HG02763 (cell line): Measurements from ENCODE around the gene ATG4D.

Source experiments
- ATAC-seq: cut with Tn5 transposase; IDR thresholded peaks from one replicate; pipeline ENCODE4 v1.9.1; 2021; ENCODE audit warnings: mild to moderate bottlenecking, moderate library complexity; ENCODE audit not compliant: unreplicated experiment

ATG4D gene

DNA sequence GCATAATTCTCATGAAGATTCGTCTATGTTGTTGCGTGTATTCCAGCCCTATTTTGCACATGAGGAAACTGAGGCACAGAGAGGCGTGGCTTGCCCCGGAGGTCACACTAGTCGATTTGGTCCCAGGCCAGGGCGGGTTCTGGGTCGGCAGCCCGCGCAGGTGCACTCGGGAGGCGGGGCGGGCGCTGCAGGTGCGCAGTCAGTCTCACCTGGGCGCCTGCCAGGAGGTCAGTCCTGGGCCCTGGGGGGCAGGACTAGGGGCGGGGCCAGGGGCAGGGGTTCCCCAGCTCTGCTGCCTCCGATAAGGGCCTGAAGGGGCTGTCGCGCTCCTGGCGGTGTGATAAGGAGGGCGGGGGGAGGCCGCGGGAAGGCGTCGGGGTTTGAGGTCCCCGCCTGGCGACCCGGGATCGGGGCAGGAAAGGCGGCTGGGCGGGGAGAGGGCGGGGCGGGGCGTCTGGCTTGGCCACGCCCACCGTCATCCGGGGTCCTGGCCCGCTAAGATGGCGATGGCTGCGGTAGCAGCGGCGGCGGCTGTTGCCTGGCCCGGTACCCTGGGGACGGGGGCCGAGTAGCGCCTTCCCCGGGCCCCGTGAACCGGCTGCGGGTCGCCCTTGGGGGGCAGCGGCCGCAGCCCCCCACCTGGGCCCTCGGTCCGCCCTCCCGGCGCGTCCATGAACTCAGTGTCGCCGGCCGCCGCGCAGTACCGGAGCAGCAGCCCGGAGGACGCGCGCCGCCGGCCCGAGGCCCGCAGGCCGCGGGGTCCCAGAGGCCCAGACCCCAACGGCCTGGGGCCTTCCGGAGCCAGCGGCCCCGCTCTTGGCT lies at the start of gene ATG4D:
TSS of gene ATG4D (plus strand) at position 485 of the 822 bp plus-strand sequence. CDS start at position 672, 187 bp downstream.
- ATAC-seq: peak; percentile 77

DNA sequence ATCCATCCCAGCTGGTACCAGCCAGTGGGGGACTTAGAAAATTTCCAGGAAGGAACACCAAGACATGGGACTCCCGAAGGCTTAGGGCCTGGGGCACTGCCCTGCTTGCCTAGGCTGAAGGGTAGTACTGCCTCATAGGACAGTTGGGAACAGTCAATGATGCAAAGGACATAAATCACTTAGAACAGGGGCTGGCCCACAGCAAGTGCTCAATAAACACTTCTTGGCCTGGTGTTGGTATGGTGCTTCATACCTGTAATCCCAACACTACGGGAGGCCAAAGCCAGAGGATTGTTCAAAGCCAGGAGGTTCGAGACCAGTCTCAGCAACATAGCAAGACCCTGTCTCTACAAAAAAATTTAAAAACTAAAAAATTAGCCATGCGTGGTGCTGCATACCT lies 46.3 kb upstream of the ATG4D start:
- no peak for ATAC-seq

DNA sequence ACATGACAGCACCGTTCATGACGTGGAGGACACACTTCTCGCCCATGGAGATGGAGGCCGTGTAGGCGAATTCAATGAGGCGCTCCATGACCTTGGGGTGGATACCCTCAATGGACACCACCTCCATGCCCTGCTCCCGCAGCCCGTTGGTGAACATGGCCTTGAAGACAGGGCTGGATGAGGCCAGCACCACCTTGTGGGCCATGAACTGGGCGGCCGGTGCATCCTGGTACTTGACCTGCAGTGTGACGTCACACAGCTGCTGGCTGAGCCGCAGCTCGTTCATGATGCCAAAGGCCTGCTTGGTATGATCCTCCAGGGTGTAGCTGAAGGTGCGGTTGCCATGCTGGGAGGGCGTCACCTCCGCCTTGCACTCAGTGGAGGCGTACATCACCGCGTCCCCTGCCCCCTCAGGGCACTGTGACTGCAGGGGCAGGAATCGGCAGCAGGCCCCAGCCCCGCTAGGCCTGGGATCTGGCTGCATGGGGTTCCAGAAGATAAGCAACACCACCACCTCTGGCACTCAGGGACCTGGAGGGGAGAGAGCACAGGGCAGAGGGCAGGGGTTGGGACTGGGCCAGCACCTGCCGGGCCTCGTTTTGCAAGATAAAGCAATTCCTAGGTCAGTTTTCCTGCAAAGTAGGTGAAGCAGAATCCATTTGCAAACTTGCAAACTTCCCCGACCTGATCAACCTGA lies 44.0 kb upstream of the ATG4D start:
- no peak for ATAC-seq

DNA sequence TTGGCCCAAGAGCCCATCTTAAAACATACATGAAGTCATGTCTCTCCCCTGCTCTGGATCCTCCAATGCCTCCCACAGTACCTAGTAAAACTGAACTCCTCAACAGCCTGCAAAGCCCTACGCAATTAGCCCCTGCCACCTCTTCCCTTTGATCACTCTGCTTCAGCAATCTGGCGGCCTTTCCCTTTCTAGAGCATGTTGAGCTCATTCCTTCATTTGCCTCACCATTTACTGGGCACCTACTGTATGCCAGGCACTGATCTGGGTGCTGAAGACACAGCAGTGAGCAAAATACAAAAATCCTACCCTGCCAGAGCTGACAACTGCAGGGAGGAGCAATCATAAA lies 43.5 kb upstream of the ATG4D start:
- ATAC-seq: no peak

DNA sequence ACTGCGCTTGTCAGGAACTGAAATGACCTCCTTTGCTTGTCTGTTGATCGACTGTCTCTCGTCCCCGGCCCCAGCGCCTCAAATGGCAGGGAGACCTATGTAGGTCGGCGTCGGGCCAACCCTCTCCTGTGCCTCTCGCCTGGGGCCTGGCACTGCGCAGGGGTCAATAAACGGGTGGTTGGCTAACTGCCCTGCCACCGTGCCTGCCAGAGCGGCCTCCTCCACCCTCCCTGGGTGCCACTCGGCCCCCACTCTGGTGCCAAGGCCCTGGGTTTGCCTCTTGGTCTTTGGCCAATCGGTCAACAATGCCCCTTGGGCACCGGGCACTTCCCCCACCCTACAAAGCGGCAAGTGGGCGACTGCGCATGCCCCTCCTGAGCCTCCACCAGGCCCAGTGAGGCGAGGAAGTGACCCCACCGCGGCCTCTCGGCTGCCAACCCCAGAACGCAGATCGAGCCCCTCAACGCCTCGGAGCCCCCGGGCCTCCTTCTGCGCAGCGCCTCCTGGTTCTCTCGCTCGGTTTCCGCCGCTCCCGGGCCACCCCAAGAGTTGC lies 41.7 kb upstream of the ATG4D start:
- peak; percentile 40 for ATAC-seq

DNA sequence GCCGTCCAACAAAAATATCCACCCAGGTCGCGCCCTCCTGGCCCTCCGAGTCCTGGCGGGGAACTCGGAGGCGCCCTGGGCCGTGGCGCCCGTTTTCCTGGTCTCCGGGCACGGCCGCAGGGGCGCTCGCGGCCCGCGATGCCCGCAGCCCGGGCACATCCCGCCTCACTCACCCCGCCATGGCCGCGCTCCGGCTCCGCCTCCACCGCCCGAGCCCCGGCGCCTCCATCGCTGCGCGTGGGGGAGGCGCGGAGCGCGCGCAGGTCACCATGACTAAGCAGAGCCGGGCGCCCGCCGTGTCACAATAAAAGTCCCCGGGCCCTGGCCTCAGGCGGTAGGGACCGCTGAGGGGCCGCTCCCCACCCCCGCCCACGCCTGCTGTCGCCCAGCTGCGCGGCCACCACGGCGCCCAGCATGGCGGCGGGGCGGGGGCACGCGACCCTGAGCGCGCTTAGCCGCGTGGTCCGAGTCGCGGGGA lies 41.1 kb upstream of the ATG4D start:
- ATAC-seq: peak; percentile 82

DNA sequence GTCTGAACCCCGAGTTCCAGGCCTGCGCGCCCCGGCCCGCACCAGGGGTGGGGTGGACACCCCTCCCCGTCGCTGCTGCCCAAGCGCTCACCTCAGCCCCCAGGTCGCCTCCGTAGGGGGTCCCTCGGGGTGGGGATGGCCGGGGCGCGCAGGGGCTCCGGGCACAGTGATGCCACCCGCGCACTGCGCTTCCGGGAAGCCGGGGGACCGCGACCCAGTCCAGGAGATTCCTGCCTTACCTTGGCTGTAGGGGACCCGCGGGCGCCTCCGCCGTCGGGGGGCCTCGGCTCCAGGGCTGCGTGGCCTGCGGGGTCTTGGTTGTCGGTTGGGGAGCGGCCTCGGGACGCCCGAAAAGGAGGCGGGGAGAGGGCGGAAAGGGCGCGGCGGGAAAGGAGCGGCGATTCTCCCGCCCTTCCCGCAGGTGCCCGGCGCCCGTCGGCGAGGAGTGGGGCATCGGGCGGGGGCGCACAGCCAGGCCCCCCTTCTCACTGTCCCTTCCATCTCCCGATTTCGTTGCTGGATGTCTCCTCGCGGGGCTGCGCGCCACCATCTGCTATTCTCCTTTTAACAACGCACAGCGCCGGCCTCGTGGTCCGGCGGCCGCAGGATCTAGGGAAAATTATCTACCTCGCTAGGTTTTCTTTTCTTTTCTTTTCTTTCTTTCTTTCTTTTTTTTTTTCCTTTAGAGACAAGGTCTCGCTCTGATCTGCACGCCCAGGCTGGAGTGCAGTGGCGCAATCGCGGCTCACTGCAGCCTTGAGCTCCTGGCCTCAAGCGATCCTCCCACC lies 40.5 kb upstream of the ATG4D start, which contains the start of gene KEAP1:
TSS of gene KEAP1 (minus strand) at position 355 of the 788 bp plus-strand sequence. CDS start 3,323 bp downstream, outside the sequence.
- ATAC-seq: peak; percentile 32

DNA sequence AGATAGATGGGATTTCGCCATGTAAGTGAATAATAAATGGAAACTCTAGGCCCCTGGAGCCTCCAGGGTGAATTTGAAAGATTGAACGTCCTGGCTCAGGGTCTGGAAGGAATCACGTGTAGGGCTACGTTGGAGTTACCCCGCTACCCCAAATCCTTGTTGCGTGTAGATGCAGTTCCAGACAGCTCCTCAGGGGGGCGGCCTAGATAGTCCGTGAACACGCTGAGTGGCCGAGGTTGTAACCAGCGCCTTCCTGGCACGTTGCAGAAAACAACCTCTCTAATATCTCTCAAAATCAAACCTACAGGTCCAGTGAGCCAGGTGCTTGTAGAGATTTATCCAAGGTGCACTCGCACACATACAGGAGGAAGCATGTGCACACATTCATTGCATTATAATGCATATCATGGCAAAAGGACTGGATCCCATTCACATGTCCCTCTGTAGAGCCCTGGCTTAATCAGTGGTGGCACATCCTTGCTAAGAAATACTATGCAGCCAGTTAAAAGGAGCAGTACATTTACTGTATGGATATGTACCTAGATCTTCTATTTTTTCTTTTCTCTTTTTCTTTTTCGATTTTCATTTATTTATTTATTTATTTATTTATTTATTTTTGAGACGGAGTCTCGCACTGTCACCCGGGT lies 38.0 kb upstream of the ATG4D start:
- ATAC-seq: no peak

DNA sequence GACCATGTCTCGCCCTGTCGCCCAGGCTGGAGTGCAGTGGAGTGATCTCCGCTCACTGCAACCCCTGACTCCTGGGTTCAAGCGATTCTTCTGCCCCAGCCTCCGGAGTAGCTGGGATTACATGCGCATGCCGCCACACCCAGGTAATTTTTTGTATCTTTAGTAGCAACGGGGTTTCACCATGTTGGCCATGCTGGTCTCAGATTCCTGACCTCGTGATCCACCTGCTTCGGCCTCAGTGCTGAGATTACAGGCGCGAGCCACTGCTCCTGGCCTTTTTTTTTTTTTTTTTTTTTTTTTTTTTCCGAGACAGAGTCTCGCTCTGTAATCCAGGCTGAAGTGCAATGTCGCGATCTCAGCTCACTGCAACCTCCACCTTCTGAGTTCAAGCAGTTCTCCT lies 35.7 kb upstream of the ATG4D start:
- ATAC-seq: no peak

DNA sequence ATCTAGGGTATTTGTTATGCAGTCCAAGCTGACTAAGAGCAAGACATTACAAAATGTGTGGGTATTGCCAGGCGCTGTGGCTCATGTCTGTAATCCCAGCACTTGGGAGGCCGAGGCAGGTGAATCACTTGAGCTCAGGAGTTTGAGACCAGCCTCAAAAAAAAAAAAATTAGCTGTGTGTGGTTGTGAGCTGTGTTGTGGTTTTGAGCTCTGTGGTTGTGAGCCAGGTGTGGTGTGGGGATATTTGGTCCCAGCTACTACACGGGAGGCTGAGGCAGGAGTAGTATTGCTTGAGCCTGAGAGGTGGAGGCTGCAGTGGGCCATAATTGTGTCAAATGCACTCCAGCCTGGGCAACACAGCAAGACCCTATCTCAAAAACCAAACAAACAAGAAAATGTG lies 35.0 kb upstream of the ATG4D start:
- no peak for ATAC-seq

DNA sequence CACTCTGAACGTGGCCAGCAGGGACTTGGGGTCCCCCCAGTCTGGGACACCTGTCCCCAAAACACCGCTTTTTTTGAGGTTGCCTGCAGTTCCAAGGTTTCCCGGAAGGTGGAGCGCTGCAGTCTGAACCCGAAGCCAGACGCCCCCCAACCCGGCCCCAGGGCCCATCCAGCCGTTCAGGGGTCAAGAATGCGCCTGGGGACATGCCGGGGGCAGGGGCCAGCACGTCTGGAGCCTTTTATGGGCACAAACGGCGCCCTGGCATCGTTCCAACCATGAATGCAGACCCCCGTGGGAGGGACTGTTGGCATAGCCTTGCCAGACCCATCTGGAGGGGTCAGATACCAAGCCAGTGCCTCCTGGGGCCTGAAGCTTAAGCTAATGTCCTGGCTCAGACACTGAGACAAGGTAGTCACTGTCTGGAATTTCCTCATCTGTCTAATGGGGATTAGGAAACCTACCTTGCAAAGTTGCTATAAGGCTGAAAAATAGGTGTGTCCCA lies 33.4 kb upstream of the ATG4D start:
- no peak for ATAC-seq

DNA sequence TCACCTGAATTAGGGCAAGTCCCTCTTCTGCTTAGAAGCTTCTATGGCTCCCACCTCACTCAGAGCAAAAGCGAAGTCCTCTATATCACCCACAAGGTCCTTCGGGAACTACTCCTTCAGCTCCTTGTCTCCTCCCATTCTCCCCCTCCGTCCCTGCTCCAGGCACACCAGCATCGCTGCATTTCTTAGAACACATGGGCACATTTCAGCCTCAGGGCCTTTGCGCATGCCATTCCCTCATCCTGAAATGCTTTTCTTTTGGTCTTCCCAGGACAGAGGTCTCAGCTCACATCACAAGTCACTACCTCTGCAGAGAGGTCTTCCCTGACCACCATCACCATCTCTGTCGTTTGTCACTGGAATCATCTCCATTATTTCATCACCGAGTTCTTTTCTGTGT lies 30.5 kb upstream of the ATG4D start:
- no peak for ATAC-seq

DNA sequence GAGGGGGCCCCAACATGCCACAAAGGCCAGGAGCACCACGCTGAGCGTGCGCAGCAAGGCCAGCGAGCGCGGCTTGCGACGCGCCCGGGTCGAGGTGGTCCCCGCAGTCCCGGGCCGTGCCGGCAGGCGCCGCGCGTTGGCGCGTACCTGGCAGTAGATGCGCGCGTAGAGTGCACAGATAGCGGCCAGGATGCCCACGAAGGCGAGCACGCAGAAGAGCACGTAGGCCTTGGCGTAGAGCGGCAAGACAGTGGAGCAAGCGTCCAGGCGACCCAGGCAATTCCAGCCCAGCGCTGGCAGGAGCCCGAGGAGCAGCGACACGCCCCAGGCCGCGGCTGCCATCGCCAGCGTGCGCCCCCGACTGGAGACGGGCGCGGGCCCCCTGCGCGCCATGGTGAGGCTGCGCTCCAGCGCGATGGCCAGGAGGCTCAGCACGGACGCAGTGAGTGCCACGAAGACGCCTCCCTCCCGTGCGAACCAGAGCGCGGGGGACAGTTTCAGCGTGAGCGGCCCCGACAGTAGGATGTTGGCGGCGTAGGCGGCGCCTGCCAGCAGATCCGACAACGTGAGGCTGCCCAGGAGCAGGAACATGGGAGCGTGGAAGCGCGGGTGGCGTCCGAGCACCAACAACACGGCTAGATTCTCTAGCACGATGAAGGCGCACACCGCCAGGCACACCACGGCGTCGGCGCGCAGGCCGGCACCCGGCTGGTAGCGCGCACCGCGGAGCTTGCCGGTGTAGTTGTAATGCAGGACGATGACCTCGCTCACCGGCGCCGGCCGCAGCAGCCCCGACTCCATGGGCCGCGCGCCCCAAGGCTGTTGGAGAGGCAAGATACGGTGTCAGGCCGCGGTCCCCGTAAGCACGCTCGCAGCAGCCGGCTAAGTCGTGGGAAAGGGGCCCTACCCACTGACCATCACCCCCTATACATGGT lies 29.2 kb upstream of the ATG4D start:
- no peak for ATAC-seq

DNA sequence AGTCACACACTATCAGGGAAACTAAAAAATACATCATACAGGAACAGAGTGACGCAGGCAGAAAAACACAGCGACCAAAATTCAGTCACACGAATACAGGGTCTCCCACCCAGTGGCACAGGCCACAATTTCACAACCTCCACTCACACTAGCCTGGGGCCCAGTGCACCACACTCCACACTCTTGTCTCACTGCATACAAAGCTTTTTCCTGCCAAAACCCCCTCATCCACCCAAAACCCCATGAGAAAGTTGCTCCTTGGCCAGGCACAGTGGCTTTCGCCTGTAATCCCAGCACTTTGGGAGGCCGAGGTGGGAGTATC lies 27.7 kb upstream of the ATG4D start:
- no peak for ATAC-seq

DNA sequence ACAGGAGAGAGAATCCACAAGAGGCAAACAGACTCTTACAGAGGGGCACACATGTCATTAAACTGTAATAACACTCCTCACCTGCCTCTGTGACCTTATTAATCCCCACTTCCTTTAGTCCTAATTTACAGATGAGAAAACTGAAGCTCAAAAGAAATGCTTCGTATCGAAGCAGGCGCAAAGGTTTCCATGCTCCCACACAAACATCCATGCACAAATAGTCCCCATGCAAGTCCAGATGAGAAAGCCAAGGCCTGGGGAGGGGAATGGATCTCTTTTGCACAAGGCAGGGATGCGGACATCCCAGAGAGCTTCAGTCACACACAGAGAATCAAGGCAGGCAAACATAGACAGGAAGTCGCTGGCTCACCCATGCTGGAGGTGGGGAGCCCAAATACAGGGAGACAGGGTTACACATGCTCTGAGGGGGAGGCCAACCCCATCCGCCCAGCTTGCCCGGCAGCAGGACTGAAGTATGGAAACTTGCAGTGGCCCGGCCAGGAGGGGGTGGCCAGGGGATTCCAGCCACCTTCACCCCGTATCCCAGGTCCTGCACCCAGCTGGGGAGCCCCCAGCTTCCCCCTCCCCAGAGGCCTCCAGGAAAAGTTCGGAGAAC lies 26.9 kb upstream of the ATG4D start:
- ATAC-seq: no peak

DNA sequence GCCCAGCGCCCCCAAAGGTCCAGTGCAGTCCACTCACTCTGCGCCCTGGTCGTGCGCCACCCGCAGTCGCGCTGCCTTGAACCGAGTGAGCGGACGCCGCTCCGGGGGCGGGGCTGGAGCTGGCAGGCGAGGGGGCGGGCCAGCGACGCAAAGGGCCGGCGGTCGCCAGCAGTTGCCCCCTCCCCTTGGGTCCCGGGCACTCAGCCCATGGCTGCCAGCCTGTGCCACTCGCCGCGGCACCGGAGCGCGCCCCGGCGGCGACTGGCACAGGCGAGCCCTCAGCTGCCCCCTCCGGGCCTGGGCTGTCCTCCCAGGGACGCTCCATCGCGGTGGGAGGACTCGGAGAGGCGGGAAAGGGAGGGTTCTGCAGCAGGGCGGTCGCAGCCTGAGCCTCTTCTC lies 26.3 kb upstream of the ATG4D start, which contains the start of gene S1PR5:
TSS of gene S1PR5 (minus strand) at position 87 of the 399 bp plus-strand sequence. CDS start 2,436 bp downstream, outside the sequence.
- ATAC-seq: no peak

DNA sequence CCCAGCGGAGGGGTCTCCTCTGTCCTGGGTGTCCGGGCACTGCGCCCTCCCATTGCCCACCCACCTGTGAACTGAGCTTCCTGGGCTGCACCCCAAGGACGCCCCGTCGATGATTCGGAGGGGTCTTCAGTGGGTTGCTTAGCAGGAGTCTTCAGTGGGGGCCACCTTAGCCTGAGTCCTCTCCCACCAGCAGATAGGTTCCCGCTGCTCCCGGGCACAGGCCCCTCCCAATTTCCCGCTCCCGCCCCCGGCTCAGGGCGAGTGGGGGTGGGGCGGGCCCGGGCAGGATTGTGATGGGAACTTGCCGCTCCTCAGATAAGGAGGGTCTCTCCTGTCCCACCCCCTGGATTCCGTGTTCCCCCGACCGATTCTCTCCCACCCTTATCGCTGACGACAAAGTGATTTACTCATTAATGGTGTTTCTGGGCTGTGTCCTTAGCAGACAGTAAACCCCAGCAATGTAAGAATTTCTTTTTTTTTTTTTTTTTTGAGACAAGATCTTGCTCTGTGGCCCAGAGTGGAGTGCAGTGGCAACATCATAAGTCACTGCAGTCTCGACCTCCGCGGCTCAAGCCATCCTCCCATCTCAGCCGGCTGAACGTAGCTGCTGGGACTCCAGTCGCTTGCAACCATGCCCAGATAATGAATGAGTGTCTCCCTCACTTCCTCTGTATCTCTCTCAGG lies 25.8 kb upstream of the ATG4D start:
- no peak for ATAC-seq
